ENCODE results near the gene VEGFD.

The VEGFD gene

DNA sequence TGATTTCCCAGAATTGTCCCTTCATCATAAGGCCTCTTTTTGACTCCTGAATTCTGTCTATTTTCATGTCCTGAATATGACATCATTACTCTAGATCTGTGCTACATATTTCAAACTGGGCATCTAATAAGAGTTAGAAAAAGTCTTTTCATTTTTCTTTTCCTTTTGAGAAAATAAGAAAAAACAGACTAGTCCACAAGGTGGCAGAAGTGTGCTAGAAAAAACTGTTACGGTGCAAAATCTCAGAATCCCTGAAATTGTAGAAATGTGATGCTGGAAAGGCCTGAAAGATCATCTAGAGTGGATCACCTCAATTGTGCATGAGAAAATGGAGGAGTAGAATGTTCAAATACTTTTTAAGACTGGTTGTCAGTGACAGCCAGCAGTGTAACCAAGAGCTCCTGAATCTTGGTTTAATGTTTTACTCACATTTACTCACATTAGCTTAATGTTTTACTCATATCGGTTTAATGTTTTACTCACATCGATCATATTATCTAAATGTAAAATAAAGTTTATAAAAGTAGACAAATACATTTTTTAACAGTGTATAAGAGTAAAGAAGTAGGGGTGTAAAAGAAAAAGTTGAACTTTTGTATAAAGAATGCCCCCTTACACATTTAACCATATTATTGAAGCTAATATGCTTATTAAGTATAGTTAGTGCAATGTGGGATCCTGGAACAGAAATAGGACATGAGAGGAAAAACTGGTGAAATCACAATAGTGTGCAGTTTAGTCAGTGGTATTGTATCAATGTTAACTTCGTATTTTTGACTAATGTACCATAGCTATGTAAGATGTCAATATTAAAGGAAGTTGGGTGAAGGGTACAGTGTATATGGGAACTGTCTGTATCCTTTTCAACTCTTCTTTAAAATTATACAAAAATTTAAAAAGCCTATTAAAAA, 84.0 kb downstream of the VEGFD start:
- peak; percentile 94 for FAIRE-seq

DNA sequence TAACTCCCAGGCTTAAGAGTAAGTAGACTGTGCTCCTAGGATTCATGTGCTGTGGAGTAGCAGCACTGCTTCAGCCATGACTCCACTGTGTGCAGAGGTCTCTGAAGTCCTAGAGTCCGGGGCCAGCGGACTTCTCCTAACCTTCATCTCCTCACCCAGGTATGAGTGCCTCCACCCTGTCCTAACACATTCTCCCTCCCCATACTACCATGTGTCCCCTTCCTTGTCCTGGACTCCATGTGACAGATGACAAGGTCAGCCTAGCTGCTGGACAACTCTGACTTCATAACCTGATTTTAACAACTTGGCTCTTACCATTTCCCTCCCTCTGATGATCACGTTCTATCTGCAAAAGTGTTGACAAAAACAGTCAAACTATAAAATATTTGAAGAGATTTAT, 85.4 kb downstream of the VEGFD start:
- FAIRE-seq: no peak

DNA sequence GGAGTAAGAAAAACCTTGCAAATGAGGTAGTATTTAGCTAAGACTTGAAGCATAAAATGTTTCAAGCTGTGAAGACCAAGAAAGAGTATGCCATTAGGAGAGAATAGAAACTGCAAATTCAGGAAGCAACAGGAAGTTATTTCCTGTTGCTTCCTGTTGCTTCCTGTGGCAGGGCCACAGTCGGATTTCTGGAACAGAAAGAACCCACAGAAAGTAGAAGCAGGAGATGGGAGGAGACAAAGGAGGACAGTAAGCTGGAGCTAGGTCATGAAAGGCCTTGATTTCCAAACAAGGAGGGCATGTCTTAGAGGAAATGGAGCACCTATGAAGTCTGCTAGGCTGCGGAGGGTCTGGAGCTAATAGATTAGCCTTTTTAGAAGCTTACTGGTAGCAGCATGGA, 86.0 kb downstream of the VEGFD start:
- FAIRE-seq: no peak

Data from A204.1 (cell line).